Panc1 (cell line): ENCODE results near the gene ALDH7A1. TPM values are rescaled to one million over a fixed set of nuclear protein-coding genes. Genes with fewer than 3 reads are reported as not detected.

Experiments used
- ATAC-seq: fragments of 200-7000 bp; cut with Tn5 transposase; 2 replicates; pipeline ENCODE4 v1.9.1; 2020; ENCODE audit warnings: mild to moderate bottlenecking, moderate library complexity
- BruUV-seq: library from RNA; stranded (reverse); fragments of 400-500 nt; replicated peaks from 2 replicates; lab custom pipeline; 2021; lab: Mats Ljungman, UMichigan
- CTCF ChIA-PET: fragments of 300-600 bp; sonication (Branson Sonifier 250); formaldehyde crosslinking; loops from one replicate; lab custom pipeline; 2022; ENCODE audit warnings: antibody characterized with exemption; lab: Charles Lee
- POLR2A ChIA-PET: fragments of 300-600 bp; sonication (Branson Sonifier 250); formaldehyde crosslinking; loops from one replicate; lab custom pipeline; 2022; ENCODE audit warnings: antibody characterized with exemption; lab: Charles Lee
- DNase-seq: peaks from one replicate; pipeline ENCODE4 v3.0.0-alpha.2; 2010; ENCODE audit warnings: low read depth, low spot score
- H3K27ac ChIP-seq: 2 replicates; pipeline ENCODE4 v1.5.1; 2011; ENCODE audit warnings: mild to moderate bottlenecking, low read length, inconsistent platforms
- H3K27me3 ChIP-seq: fragments of 200-500 bp; sonication (Bioruptor generic); 2 replicates; pipeline ENCODE4 v1.6.0; 2014; ENCODE audit warnings: low read length, inconsistent platforms; ENCODE audit not compliant: control insufficient read depth, insufficient read depth
- H3K36me3 ChIP-seq: fragments of 200-500 bp; sonication (Bioruptor generic); 2 replicates; pipeline ENCODE4 v1.5.1; 2014; ENCODE audit warnings: inconsistent platforms, mild to moderate bottlenecking, low read length, moderate library complexity; ENCODE audit not compliant: control insufficient read depth, insufficient read depth
- H3K4me1 ChIP-seq: 2 replicates; pipeline ENCODE4 v1.5.1; 2011; ENCODE audit warnings: inconsistent platforms, mild to moderate bottlenecking, low read length, moderate library complexity; ENCODE audit not compliant: control insufficient read depth, insufficient read depth
- H3K4me3 ChIP-seq, 2 experiments: 2 replicates each; pipeline ENCODE4 v1.5.1; 2011 to 2012; ENCODE audit warnings: low read depth in 2 of 2, low read length in 2 of 2, mild to moderate bottlenecking in 2 of 2, inconsistent platforms in 1 of 2, moderate library complexity in 1 of 2
- H3K9me3 ChIP-seq: fragments of 200-500 bp; sonication (Bioruptor generic); 2 replicates; pipeline ENCODE4 v1.5.1; 2014; ENCODE audit warnings: low read depth, mild to moderate bottlenecking, inconsistent platforms, low read length, moderate library complexity; ENCODE audit not compliant: control insufficient read depth, insufficient read depth
- CTCF ChIP-seq: fragments of 450-650 bp; IDR thresholded peaks from 2 replicates; pipeline ENCODE4 v1.5.1; 2017; ENCODE audit warnings: mild to moderate bottlenecking
- POLR2AphosphoS5 ChIP-seq: IDR thresholded peaks from 2 replicates; pipeline ENCODE4 v1.6.1; 2012; ENCODE audit warnings: mild to moderate bottlenecking, low read depth, low read length, moderate library complexity
- REST ChIP-seq, 2 experiments: IDR thresholded peaks; 2 replicates each; pipeline ENCODE4 v1.6.1; 2011 to 2012; ENCODE audit warnings: low read depth in 2 of 2, control low read depth in 1 of 2, low read length in 1 of 2, mild to moderate bottlenecking in 1 of 2, moderate library complexity in 1 of 2; ENCODE audit not compliant: insufficient read depth in 1 of 2
- SIN3A ChIP-seq: IDR thresholded peaks from 2 replicates; pipeline ENCODE4 v1.6.1; 2012; ENCODE audit warnings: low read depth, mild to moderate bottlenecking, low read length, moderate library complexity, borderline replicate concordance; ENCODE audit not compliant: insufficient read depth
- TCF7L2 ChIP-seq: IDR thresholded peaks from 2 replicates; pipeline ENCODE4 v1.6.1; 2011; ENCODE audit warnings: mild to moderate bottlenecking, low read depth, low read length, inconsistent platforms
- in situ Hi-C: cut with HindIII; loops from 2 replicates; pipeline ENCODE4 v1.10.0; 2016; ENCODE audit warnings: low sequenced_read_pairs, low pct_unique_long_range_greater_than_20kb
- intact Hi-C: fragments of 100-400 bp; cut with micrococcal nuclease; formaldehyde crosslinking; loops from one replicate; pipeline ENCODE4 v1.10.0; 2022; ENCODE audit not compliant: unreplicated experiment
- total RNA-seq: library from RNA; stranded (reverse); gene quantifications from one replicate; pipeline ENCODE4 v1.2.1, GENCODE V29; 2021; ENCODE audit not compliant: unreplicated experiment

ALDH7A1 gene
- total RNA-seq, 1 experiment from 2014 or later = 52.9 TPM

- Histone ChIP-seq H3K36me3 (peaks cover 5% of the 10 kb centered on the region; the same call in 1 of the 2 replicates), H3K4me1 (no peaks in the 10 kb centered on the region), H3K9me3 (no peaks in the 10 kb centered on the region), H3K27ac (no peak overlapping the region), H3K4me3 (no peak overlapping the region), H3K27me3 (no peaks in the 10 kb centered on the region)
- CTCF ChIA-PET = no interaction called here
- ATAC-seq (no peak), DNase-seq (no peak)
- TF ChIP-seq TCF7L2 = no peak
- TF ChIP-seq SIN3A = no peak
- no peak for TF ChIP-seq CTCF
- TF ChIP-seq POLR2AphosphoS5 = no peak
- no peak for TF ChIP-seq REST (IDR thresholded peaks at IDR 0.05; ENCODE audit: insufficient read depth in 1 of 2, low read depth in 2 of 2, low read length in 1 of 2)
- BruUV-seq = no TSS peak
- in situ Hi-C loops (no loop called here), intact Hi-C loops (no loop called here)
- POLR2A ChIA-PET = no interaction called here
Observed at GRCh38 chr5:126575644-126576043, 19.4 kb downstream of the ALDH7A1 start.

GRCh38 chr5:126568206-126568755, 26.7 kb downstream of the ALDH7A1 start:
- H3K36me3 ChIP-seq = no peaks in the 10 kb centered on the region
- DNase-seq (no peak), ATAC-seq (no peak)
- in situ Hi-C loops = no loop called here
- intact Hi-C loops = no loop called here
- H3K9me3 ChIP-seq = no peaks in the 10 kb centered on the region
- BruUV-seq = no TSS peak
- no peaks in the 10 kb centered on the region for H3K27me3 ChIP-seq
- H3K27ac ChIP-seq = no peak overlapping the region
- H3K4me1 ChIP-seq = no peaks in the 10 kb centered on the region
- ChIA-PET CTCF (no interaction called here), POLR2A (no interaction called here)
- no peak overlapping the region for H3K4me3 ChIP-seq
- TF ChIP-seq REST (IDR thresholded peaks at IDR 0.05; ENCODE audit: insufficient read depth in 1 of 2, low read depth in 2 of 2, low read length in 1 of 2) = no peak
- no peak for TF ChIP-seq SIN3A
- TF ChIP-seq POLR2AphosphoS5 = no peak
- no peak for TF ChIP-seq CTCF
- TF ChIP-seq TCF7L2 = no peak
